Bronchial epithelial cell (primary cell): ENCODE results near the gene UBE2H. TPM values are rescaled to one million over a fixed set of nuclear protein-coding genes. Genes with fewer than 3 reads are reported as not detected.

Experiments
- DNase-seq: peaks from one replicate; pipeline ENCODE4 v3.0.0-alpha.2; 2010; ENCODE audit warnings: low read depth
- FAIRE-seq: peaks from 2 replicates; lab custom pipeline; 2011; peaks lifted over from hg19 to GRCh38; lab: Jason Lieb, UNC
- H3K27me3 ChIP-seq: 2 replicates; pipeline ENCODE4 v1.5.1; 2011; ENCODE audit warnings: low read length; ENCODE audit not compliant: control insufficient read depth, insufficient read depth
- H3K36me3 ChIP-seq: 2 replicates; pipeline ENCODE4 v1.5.1; 2011; ENCODE audit warnings: low read length; ENCODE audit not compliant: control insufficient read depth, insufficient read depth
- H3K4me3 ChIP-seq: 2 replicates; pipeline ENCODE4 v1.5.1; 2011; ENCODE audit warnings: mild to moderate bottlenecking, low read depth, low read length, control low read depth
- total RNA-seq: library from RNA; depleted of rRNA; stranded (reverse); fragments of >200 nt; gene quantifications from 2 replicates; pipeline ENCODE4 v1.2.1, GENCODE V29; 2014
- TF ChIP-seq, protein P1 (sequence below): IDR thresholded peaks from 2 replicates; pipeline ENCODE4 v1.5.1; 2011; ENCODE audit warnings: mild to moderate bottlenecking, moderate library complexity, low read length, control low read depth, inconsistent platforms; ENCODE audit not compliant: insufficient read depth, severe bottlenecking

Gene UBE2H
- total RNA-seq, 1 donor from 2014 or later = 50.0 TPM

DNA sequence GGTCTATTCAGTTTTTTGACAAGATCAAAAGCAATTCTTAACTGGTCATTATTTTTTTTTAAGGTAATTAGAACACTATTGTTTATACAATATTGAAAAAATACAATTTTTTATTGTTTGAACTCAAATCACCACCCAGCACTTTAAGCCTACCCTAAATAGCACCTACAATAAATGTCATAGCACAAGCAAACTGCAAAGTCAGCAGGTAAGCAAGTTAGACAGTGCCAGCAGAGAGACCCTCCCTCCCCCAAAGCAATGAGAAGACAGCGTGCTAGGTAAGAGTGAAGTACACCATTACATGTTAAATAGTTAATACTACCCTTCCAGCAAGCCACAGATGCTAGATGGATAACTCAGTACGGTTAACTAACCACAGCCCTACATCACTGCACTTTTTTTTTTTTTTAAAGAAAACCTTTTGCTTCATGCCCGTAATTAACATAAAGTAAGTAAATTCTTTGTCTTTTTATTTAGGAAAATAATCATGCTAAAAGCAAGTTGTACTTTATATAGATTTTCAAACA is 120.0 kb downstream of the UBE2H start:
- Histone ChIP-seq H3K27me3 (no peaks in the 10 kb centered on the region), H3K4me3 (no peak overlapping the region), H3K36me3 (peaks cover 8% of the 10 kb centered on the region)
- TF ChIP-seq, protein P1, sequence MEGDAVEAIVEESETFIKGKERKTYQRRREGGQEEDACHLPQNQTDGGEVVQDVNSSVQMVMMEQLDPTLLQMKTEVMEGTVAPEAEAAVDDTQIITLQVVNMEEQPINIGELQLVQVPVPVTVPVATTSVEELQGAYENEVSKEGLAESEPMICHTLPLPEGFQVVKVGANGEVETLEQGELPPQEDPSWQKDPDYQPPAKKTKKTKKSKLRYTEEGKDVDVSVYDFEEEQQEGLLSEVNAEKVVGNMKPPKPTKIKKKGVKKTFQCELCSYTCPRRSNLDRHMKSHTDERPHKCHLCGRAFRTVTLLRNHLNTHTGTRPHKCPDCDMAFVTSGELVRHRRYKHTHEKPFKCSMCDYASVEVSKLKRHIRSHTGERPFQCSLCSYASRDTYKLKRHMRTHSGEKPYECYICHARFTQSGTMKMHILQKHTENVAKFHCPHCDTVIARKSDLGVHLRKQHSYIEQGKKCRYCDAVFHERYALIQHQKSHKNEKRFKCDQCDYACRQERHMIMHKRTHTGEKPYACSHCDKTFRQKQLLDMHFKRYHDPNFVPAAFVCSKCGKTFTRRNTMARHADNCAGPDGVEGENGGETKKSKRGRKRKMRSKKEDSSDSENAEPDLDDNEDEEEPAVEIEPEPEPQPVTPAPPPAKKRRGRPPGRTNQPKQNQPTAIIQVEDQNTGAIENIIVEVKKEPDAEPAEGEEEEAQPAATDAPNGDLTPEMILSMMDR = no peak
- no peak for FAIRE-seq
- DNase-seq = no peak

DNA sequence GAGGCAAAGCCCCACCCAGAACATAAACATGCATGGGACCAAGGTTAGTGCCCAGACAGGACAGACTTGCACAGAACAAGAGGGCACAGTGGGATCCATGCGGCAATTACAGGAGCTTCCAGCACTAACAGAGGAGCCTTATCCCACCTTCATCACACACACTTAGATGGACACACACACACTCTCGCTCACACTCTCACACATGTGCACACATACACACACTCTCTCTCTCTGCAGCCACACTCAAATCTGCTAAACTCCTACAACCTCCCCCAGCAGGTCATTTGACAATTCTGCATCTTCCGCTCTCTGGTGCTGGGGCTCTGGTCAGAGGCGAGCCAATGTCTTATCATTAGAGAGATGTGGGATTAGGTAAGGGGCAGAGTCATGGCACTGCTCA is 120.5 kb downstream of the UBE2H start:
- Histone ChIP-seq H3K27me3 (no peaks in the 10 kb centered on the region), H3K36me3 (peaks cover 8% of the 10 kb centered on the region), H3K4me3 (no peak overlapping the region)
- no peak for FAIRE-seq
- no peak for DNase-seq
- TF ChIP-seq, protein P1 = no peak

DNA sequence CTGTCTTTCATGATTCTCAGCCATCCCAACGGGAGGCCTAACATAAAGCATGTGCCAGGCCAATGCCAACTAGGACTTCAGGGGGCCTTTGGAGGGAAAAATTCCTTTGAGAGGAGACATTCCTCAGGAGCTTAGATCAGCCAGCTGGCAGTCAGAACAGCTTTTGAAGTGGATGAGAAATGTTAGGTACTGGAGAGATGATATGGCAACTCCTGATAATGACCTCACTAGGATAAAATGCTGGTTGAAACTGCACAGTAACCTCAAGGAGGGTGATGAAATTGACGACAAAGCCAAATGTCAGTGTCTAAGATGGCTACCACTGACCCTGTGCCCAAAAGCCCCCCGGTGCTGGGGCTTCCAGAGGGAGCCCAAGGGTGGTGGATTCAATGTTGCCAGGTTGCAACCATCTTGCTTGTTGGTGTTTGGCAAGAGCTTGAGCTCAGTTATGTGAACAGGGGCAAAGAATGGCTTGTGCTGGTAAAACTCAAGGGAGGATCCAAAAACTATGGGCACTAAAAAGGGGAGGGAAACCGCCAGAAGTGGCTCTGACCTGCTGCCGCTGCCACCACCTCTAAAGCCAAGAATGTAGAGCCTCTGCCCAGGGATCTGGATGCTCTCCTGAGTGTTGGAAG is 121.2 kb downstream of the UBE2H start:
- TF ChIP-seq, protein P1 = no peak
- DNase-seq = peak; percentile 96
- Histone ChIP-seq H3K4me3 (no peak overlapping the region), H3K36me3 (peaks cover 8% of the 10 kb centered on the region), H3K27me3 (no peaks in the 10 kb centered on the region)
- FAIRE-seq = no peak

- Histone ChIP-seq H3K4me3 (no peak overlapping the region), H3K27me3 (no peaks in the 10 kb centered on the region), H3K36me3 (peaks cover 5% of the 10 kb centered on the region)
- FAIRE-seq = no peak
- TF ChIP-seq, protein P1 = no peak
- no peak for DNase-seq
These were observed 121.8 kb downstream of the UBE2H start for GRCh38 chr7:129830949-129831348.

DNA sequence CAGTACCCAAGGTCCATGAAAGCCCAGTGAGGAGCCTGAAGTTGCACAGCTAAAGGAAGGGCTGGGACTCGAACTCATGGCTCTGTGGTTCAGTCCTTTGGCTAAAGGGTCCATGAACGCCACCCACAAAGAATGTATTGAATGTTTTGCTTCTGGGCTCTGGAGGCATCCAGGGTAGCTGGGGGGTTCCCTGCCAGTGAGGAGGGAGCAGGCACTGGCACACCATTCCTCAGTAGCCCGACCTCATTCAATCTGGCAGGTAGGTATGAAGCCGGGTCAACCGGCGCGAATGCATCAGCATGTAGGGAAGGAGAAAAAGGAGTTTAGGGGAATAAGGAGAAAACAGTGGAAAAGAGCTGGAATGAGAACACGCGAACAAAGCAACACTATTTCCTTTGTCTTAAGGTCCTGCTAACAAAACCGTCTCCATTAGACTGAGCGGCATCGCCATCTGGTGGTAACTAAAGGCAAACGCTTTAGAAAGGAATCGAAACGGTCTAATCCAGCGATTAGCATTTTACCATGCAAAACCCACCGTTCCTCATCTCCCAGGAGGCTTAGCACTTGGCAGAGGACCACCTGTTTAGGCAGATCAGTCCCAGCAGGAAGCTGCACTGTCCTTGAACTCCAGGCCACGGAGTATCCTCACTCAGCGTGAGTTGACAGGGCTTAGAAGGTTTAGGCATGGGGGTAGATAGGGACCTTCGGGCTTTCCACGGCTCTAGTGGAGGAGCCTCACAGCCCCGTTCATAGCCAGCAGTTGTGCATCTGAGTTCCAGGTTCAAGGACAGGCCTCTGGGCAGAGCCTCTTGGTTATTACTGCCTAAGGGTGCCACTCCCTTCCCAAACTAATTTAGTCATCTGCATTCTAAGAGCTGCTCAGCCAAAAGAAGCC is 122.8 kb downstream of the UBE2H start:
- no peak for FAIRE-seq
- peak; percentile 71 for DNase-seq
- Histone ChIP-seq H3K27me3 (no peaks in the 10 kb centered on the region), H3K36me3 (peaks cover 4% of the 10 kb centered on the region), H3K4me3 (no peak overlapping the region)
- TF ChIP-seq, protein P1 = peak; percentile 83
